HG03103 (cell line): Measurements from ENCODE around the gene RAB21.

Experiments used
- ATAC-seq: cut with Tn5 transposase; IDR thresholded peaks from one replicate; pipeline ENCODE4 v1.9.1; 2021; ENCODE audit warnings: low read depth; ENCODE audit not compliant: unreplicated experiment

Gene RAB21

GRCh38 chr12:71754461-71755145, at the start of gene RAB21:
RAB21 (plus strand) TSS chr12:71754863; CDS start chr12:71755130, 267 bp downstream.
- peak; percentile 95 for ATAC-seq

- ATAC-seq: no peak
Measured at GRCh38 chr12:71704920-71705319, 49.7 kb upstream of the RAB21 start.

- ATAC-seq: no peak
Measured at GRCh38 chr12:71708658-71709057, 46.0 kb upstream of the RAB21 start.

GRCh38 chr12:71710276-71711125, 44.2 kb upstream of the RAB21 start:
- no peak for ATAC-seq

- no peak for ATAC-seq
Measured at GRCh38 chr12:71718611-71719010, 36.1 kb upstream of the RAB21 start.

GRCh38 chr12:71719647-71720370, 34.9 kb upstream of the RAB21 start:
- no peak for ATAC-seq

GRCh38 chr12:71721783-71722505, 32.7 kb upstream of the RAB21 start:
- no peak for ATAC-seq

GRCh38 chr12:71725011-71725410, 29.7 kb upstream of the RAB21 start:
- ATAC-seq: no peak

- ATAC-seq: no peak
Measured at GRCh38 chr12:71726548-71726947, 28.1 kb upstream of the RAB21 start.

GRCh38 chr12:71727958-71728357, 26.7 kb upstream of the RAB21 start:
- no peak for ATAC-seq

GRCh38 chr12:71730936-71731335, 23.7 kb upstream of the RAB21 start:
- ATAC-seq: no peak

- no peak for ATAC-seq
Measured at GRCh38 chr12:71731439-71732356, 23.0 kb upstream of the RAB21 start.

GRCh38 chr12:71732357-71732712, 22.3 kb upstream of the RAB21 start:
- ATAC-seq: no peak

GRCh38 chr12:71737197-71737596, 17.5 kb upstream of the RAB21 start:
- ATAC-seq: no peak

- ATAC-seq: no peak
Measured at GRCh38 chr12:71742998-71743397, 11.7 kb upstream of the RAB21 start.

- no peak for ATAC-seq
Measured at GRCh38 chr12:71744522-71745300, 10.0 kb upstream of the RAB21 start.

GRCh38 chr12:71746974-71747611, 7.6 kb upstream of the RAB21 start:
- ATAC-seq: peak; percentile 92

GRCh38 chr12:71748081-71748850, 6.4 kb upstream of the RAB21 start:
- no peak for ATAC-seq
